Adrenal gland (tissue), 12 donors: ENCODE measurements around the gene LYPD6B. TPM values are rescaled to one million over a fixed set of nuclear protein-coding genes. Genes with fewer than 3 reads are reported as not detected.

Source experiments
- DNase-seq, 7 donors: peaks; one replicate each; pipeline ENCODE4 v3.0.0-alpha.2; 2019 to 2020
- H3K27ac ChIP-seq, 5 donors: fragments of 200-600 bp; sonication (generic) in 4 of 5; 1 replicate in 3 of 5; 2 replicates in 2 of 5; pipeline versions ENCODE4 v1.5.1 to v1.8.0; 2016 to 2020; ENCODE audit warnings: mild to moderate bottlenecking in 1 of 5
- H3K27me3 ChIP-seq: fragments of 200-600 bp; 2 replicates; pipeline ENCODE4 v1.8.0; 2021
- H3K36me3 ChIP-seq, 2 donors: fragments of 200-600 bp; replicated peaks in 1 of 2; 1 replicate in 1 of 2; 2 replicates in 1 of 2; pipeline versions ENCODE4 v1.5.1 to v1.8.0; 2018 to 2022
- H3K4me1 ChIP-seq, 2 donors: fragments of 200-600 bp; replicated peaks in 1 of 2; 1 replicate in 1 of 2; 2 replicates in 1 of 2; pipeline versions ENCODE4 v1.5.1 to v1.8.0; 2018 to 2021
- H3K4me3 ChIP-seq, 4 donors: fragments of 200-600 bp; sonication (generic) in 3 of 4; one replicate each; pipeline ENCODE4 v1.5.1; 2016 to 2018
- H3K9me3 ChIP-seq, 3 donors: fragments of 200-600 bp; sonication (generic) in 1 of 3; replicated peaks in 1 of 3; 1 replicate in 2 of 3; 2 replicates in 1 of 3; pipeline versions ENCODE4 v1.5.1 to v1.8.0; 2016 to 2021
- POLR2A ChIP-seq, 2 donors: fragments of 450-650 bp; IDR thresholded peaks; one replicate each; pipeline ENCODE4 v1.6.1; 2017; ENCODE audit warnings: antibody characterized with exemption in 2 of 2, mild to moderate bottlenecking in 2 of 2, moderate library complexity in 1 of 2
- WGBS, 4 donors: extraction: QIAGEN DNeasy Blood & Tissue Kit in 2 of 4; methylation state at CpG; one replicate each; pipeline versions ENCODE4 v1.1.5 to v1.1.7; 2013 to 2017; 5-methylcytosine and 5-hydroxymethylcytosine counted together
- intact Hi-C, 2 donors: fragments of 100-400 bp; cut with DNase I; formaldehyde crosslinking; loops; one replicate each; pipeline versions ENCODE4 v1.14.1 to v1.15.0; 2022 to 2023
- polyA plus RNA-seq, 3 donors: library from polyadenylated mRNA; stranded (reverse); fragments of 200-250 nt in 2 of 3; fragments of 350-450 nt in 1 of 3; fragmentation: Illumina TruSeq in 1 of 3; extraction: RNeasy Lipid Tissue Mini Kit (QIAGEN cat#74804) in 1 of 3; gene quantifications; one replicate each; pipeline ENCODE4 v1.2.3, GENCODE V29; 2013 to 2014
- total RNA-seq, 9 donors: library from RNA; depleted of rRNA in 4 of 9; stranded (reverse); fragments of >200 nt in 4 of 9; fragments of 120-200 nt in 1 of 9; fragmentation: NEBNext Ultra II Directional in 1 of 9; extraction: Animal tissue kit (Norgen Biotek cat#: 25700) in 1 of 9; gene quantifications; one replicate each; pipeline versions ENCODE4 v1.1.0 to v1.2.4, GENCODE V29; 2013 to 2023
- TF ChIP-seq, protein P1 (sequence below), 6 experiments: fragments of 450-650 bp in 4 of 6; fragments of 200-600 bp in 2 of 6; sonication (generic) in 1 of 6; IDR thresholded peaks; 1 replicate in 5 of 6; 2 replicates in 1 of 6; pipeline versions ENCODE4 v1.5.1 to v1.8.0; 2016 to 2021; ENCODE audit warnings: antibody characterized with exemption in 6 of 6, mild to moderate bottlenecking in 2 of 6, moderate library complexity in 1 of 6
- donor health status: healthy with polysubstance abuse.
- donor health status: Bipolar disorder and iron deficiency.
- donor health status: DM: yes; HTN: yes; CAD: no.
- donor health status: DM: no; HTN: no; CAD: no.
- donor health status: DM: no; HTN: no; CAD: no.
- donor health status: DM: yes; HTN: yes; CAD: no.

The LYPD6B gene
- total and polyA plus RNA-seq, 12 donors = 0.15 to 0.98 (median 0.50) TPM; not detected in 2

DNA sequence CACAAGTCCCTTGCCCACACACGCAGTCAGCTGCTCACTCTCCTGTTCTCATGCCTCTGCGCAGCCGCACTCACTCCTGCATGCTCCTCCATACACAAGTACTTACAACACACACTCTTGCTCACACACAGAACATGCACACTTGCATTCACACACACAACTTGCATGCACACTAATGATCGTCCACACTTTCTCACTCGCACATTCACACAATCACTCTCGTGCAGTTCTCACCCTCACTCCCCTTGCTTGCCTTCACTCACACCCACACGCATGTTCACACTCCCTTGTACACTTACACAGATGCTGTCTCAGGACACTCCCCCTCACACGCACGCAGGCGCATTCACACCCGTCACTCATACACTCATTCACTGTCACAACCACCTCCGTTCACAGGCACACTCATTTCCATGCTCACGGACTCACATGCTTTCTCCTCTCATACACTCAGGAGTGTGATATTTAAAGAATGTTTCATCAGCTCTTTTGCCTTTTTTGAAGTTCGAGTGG lies 36.1 kb upstream of the LYPD6B start:
- 94 to 96% (median 96%) methylated on average over 14 of the region's 14 CpGs for WGBS, 4 donors
- Histone ChIP-seq H3K36me3 (no peaks in the 10 kb centered on the region), H3K4me3 (no peak overlapping the region), H3K9me3 (no peaks in the 10 kb centered on the region), H3K27ac (no peak overlapping the region), H3K4me1 (peaks cover 0 to 16% of the 10 kb centered on the region in 2 donors), H3K27me3 (no peaks in the 10 kb centered on the region)
- TF ChIP-seq, protein P1, sequence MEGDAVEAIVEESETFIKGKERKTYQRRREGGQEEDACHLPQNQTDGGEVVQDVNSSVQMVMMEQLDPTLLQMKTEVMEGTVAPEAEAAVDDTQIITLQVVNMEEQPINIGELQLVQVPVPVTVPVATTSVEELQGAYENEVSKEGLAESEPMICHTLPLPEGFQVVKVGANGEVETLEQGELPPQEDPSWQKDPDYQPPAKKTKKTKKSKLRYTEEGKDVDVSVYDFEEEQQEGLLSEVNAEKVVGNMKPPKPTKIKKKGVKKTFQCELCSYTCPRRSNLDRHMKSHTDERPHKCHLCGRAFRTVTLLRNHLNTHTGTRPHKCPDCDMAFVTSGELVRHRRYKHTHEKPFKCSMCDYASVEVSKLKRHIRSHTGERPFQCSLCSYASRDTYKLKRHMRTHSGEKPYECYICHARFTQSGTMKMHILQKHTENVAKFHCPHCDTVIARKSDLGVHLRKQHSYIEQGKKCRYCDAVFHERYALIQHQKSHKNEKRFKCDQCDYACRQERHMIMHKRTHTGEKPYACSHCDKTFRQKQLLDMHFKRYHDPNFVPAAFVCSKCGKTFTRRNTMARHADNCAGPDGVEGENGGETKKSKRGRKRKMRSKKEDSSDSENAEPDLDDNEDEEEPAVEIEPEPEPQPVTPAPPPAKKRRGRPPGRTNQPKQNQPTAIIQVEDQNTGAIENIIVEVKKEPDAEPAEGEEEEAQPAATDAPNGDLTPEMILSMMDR (IDR thresholded peaks at IDR 0.05) = no peak
- no peak for TF ChIP-seq POLR2A (IDR thresholded peaks at IDR 0.05)
- DNase-seq = no peak
- intact Hi-C loops = no loop called here

- 91 to 96% (median 94%) methylated on average over 26 to 31 of the region's 31 CpGs for WGBS, 4 donors
- intact Hi-C loops = no loop called here
- Histone ChIP-seq H3K36me3 (no peaks in the 10 kb centered on the region), H3K27ac (no peak overlapping the region), H3K4me1 (peaks cover 0 to 16% of the 10 kb centered on the region in 2 donors), H3K27me3 (no peaks in the 10 kb centered on the region), H3K9me3 (no peaks in the 10 kb centered on the region), H3K4me3 (no peak overlapping the region)
- DNase-seq = no peak
- TF ChIP-seq POLR2A (IDR thresholded peaks at IDR 0.05) = no peak
- TF ChIP-seq, protein P1 (IDR thresholded peaks at IDR 0.05) = no peak
Observed at GRCh38 chr2:149002891-149003740, 35.4 kb upstream of the LYPD6B start.

DNA sequence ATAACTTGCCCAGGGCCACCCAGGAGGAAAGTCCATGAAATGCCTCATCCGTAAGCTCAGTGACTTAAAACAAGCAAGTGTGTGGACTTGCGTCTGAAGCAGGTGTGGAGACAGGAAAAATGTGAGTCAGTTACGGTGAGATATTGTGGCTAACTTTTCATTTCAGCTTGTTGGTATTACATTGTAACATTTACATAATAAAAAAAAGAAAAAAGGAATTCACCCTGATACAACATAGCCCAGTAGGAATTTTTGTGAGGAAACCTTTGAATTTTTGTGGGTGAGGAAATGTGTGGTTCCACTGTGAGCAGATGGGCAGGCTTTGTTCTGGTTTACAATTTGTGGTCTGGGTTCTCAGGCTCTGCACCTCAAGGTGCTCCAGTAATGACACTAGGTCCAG lies 33.7 kb upstream of the LYPD6B start:
- no peak for DNase-seq
- intact Hi-C loops = no loop called here
- no peaks in the 10 kb centered on the region for H3K9me3 ChIP-seq
- WGBS, 4 donors = 92 to 95% (median 93%) methylated on average over 3 of the region's 3 CpGs
- TF ChIP-seq, protein P1 (IDR thresholded peaks at IDR 0.05) = no peak
- no peak for TF ChIP-seq POLR2A (IDR thresholded peaks at IDR 0.05)
- peak overlapping the region in 1 of 5 donors; percentile 52 for H3K27ac ChIP-seq
- peaks cover 0 to 14% of the 10 kb centered on the region in 2 donors for H3K4me1 ChIP-seq
- no peaks in the 10 kb centered on the region for H3K27me3 ChIP-seq
- H3K4me3 ChIP-seq = no peak overlapping the region
- H3K36me3 ChIP-seq = peaks cover 0 to 1% of the 10 kb centered on the region in 2 donors

DNA sequence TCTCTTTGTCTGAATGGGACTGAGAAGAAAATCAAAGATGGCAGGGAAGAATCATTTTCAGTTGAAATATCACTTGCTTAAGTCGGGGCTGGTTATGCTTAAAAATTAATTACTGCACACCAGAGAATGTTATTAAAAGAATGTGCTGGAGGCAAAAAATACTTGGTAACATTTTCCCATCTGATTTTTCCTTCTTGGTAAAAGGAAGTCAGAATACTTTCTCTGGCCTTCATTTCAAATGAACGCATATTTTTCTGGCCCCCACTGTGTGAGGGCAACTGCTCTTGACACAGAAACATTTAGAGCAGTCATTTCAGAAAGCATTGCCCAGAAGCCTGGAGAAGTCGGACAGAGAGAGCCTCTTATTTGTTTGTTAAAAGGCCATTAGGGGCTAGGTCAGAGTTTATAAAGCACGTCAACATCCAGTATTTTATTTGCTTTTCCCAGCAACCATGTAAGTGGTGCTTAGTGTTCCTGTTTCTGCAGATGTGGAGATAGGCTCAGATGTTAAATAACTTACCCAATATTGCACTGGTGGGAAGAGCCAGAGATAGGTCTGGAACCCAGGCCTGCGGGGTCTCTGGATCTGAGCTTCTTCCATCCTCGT lies 32.9 kb upstream of the LYPD6B start:
- TF ChIP-seq POLR2A (IDR thresholded peaks at IDR 0.05) = no peak
- TF ChIP-seq, protein P1 (IDR thresholded peaks at IDR 0.05) = no peak
- no peaks in the 10 kb centered on the region for H3K9me3 ChIP-seq
- 72 to 84% (median 78%) methylated on average over 6 of the region's 6 CpGs for WGBS, 4 donors
- H3K27ac ChIP-seq = peak overlapping the region in 1 of 5 donors; percentile 58
- H3K4me3 ChIP-seq = no peak overlapping the region
- H3K36me3 ChIP-seq = peaks cover 0 to 8% of the 10 kb centered on the region in 2 donors
- no peaks in the 10 kb centered on the region for H3K27me3 ChIP-seq
- DNase-seq = no peak
- intact Hi-C loops = no loop called here
- peaks cover 0 to 9% of the 10 kb centered on the region in 2 donors for H3K4me1 ChIP-seq
